Measurements from ENCODE around the gene EPHA4.

DNA sequence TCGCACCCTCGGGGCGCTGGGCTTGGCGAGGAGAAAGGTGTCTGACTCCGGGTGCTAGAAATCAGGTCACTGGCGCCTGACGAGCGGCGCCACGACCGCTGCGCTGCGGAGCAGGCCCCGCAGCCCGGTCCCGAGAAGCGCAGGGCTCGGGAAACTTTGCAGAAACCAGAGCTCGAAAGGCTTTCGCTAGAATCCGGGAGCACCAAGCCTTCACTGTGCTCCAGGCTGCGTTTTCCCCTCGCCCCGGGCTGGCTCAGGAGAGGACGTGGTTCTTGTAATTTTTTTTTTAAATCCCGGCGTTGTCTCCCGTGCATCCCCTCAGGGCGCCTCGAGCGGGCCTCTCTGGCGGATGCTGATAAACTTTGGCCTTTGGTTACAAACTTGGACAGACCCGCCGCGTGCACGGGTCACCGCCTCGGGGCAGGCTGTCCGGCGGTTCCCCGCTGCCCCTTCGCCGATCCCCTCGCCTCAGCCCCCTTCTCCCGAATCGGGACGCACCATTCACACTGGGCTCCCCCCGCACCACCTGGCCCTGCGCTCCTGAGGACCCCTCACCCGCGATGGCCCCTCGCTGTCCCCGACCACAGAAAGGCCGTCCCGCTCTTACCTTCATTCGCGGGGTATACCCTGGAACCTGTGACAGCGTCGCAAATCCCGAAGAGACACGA, 419 bp downstream of the EPHA4 start:
- TF ChIP-seq GATA3 (IDR thresholded peaks at IDR 0.05; ENCODE audit: low read depth, low read length) (no peak), GATA2 (IDR thresholded peaks at IDR 0.05; ENCODE audit: low read depth, low read length) (no peak)
